Activated CD4-positive, alpha-beta T cell treated with anti-CD3 and anti-CD28 coated beads, Interleukin-2, Interleukin-4, amounts not matched to agents 100 ng/mL and 50 ng/mL, durations not matched to agents 16 hours and 8 hours (primary cell): ENCODE data around the gene MRGPRX3.

ENCODE experiments used
- DNase-seq: peaks from one replicate; pipeline ENCODE4 v3.0.0-alpha.2; 2020; ENCODE audit warnings: low spot score

The MRGPRX3 gene

DNA sequence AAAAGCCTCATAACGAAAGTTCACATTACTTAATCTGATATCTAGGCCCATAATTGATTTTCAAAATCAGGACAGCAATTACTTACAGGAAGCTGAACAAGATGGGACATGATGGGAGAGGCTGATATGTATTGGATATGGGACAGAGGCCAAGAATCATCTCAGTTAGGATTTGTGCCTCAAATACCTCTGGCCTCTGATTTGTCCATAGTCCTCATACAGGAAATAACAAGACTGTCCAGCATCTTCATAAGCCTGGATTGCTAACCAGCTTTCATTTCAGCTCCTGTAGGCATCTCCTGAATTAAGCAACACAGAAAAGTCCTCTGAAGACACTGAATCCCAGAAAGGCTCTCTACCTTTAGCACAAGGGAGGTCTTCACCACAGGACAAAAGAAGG, 36.0 kb downstream of the MRGPRX3 start:
- DNase-seq, result no peak

DNA sequence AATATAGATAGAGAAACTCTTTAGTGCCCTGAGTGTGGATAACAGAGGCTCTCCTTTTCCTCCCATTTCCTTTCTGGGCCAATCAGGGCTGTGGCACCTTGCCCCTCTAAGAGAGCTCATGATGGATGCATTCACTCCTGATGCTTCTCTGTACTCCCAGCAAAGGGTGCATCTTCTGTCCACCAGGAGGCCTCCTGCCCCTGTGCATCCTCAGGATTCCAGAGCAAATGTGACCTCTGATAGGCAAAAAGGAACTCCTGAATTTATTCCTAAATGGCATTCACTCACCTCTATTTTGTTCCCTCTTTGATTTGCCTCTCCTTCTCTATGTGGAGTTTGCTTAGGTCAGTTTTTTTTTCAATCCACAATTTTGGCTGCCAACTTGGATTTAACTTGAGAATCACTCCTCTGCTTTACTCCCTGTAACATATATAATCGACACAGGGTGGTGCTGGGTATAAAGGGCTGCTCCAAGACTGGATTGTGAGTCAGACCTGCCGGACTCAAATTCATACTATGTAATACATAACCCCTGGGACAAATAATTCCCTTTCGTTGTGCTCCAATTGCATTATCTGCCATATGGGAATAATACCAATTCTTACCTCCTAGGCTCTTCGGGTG, 39.1 kb downstream of the MRGPRX3 start:
- DNase-seq, result no peak

GRCh38 chr11:18172666-18173065, 40.3 kb downstream of the MRGPRX3 start, which contains the start of gene MRGPRX4:
TSS of gene MRGPRX4 (plus strand) at chr11:18172837. CDS start at chr11:18173257, 420 bp downstream.
- no peak for DNase-seq

DNA sequence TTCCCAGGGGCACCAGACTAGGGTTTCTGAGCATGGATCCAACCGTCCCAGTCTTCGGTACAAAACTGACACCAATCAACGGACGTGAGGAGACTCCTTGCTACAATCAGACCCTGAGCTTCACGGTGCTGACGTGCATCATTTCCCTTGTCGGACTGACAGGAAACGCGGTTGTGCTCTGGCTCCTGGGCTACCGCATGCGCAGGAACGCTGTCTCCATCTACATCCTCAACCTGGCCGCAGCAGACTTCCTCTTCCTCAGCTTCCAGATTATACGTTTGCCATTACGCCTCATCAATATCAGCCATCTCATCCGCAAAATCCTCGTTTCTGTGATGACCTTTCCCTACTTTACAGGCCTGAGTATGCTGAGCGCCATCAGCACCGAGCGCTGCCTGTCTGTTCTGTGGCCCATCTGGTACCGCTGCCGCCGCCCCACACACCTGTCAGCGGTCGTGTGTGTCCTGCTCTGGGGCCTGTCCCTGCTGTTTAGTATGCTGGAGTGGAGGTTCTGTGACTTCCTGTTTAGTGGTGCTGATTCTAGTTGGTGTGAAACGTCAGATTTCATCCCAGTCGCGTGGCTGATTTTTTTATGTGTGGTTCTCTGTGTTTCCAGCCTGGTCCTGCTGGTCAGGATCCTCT, 41.0 kb downstream of the MRGPRX3 start:
- DNase-seq, result no peak
